ENCODE data around the gene EPAS1.
A peak's percentile ranks its signal among the peaks of the same experiment; 100 is the strongest.

DNA sequence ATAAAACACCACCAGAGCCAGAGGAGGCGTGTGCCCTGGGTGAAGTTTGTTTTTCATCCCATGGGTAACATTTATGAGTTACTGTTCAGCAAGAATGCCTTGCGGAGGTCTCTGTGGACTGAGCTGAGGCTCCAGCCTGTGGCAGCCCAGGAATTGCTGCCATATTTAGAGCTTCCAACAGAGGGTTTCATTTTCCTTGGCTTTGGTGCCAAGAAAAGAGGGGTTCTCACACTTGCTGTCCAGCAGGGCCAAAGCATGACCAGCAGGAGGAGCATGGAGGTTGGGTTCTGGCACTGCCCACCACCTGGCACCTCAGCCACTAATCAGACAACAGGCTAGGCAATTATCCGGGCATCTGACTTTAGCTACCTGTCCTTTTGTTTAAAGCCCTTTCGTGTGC is 36.7 kb downstream of the EPAS1 start:
- TF ChIP-seq, protein P1, sequence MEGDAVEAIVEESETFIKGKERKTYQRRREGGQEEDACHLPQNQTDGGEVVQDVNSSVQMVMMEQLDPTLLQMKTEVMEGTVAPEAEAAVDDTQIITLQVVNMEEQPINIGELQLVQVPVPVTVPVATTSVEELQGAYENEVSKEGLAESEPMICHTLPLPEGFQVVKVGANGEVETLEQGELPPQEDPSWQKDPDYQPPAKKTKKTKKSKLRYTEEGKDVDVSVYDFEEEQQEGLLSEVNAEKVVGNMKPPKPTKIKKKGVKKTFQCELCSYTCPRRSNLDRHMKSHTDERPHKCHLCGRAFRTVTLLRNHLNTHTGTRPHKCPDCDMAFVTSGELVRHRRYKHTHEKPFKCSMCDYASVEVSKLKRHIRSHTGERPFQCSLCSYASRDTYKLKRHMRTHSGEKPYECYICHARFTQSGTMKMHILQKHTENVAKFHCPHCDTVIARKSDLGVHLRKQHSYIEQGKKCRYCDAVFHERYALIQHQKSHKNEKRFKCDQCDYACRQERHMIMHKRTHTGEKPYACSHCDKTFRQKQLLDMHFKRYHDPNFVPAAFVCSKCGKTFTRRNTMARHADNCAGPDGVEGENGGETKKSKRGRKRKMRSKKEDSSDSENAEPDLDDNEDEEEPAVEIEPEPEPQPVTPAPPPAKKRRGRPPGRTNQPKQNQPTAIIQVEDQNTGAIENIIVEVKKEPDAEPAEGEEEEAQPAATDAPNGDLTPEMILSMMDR (IDR thresholded peaks at IDR 0.05), result peak in 3 of 6 experiments; percentile 15 to 32 (median 23)
- no peak for TF ChIP-seq POLR2A (IDR thresholded peaks at IDR 0.05)

Measured in adrenal gland (tissue), 5 donors.